Mononuclear cell (primary cell): ENCODE results near the gene ABI3BP. TPM values are rescaled to one million over a fixed set of nuclear protein-coding genes. Genes with fewer than 3 reads are reported as not detected.

Experiments used
- H3K27me3 ChIP-seq: 2 replicates; pipeline ENCODE4 v1.6.0; 2011; ENCODE audit warnings: low read length, control low read depth; ENCODE audit not compliant: insufficient read depth
- H3K4me1 ChIP-seq: 2 replicates; pipeline ENCODE4 v1.5.1; 2011; ENCODE audit warnings: mild to moderate bottlenecking, low read length, control low read depth; ENCODE audit not compliant: insufficient read depth
- H3K4me3 ChIP-seq: 2 replicates; pipeline ENCODE4 v1.5.1; 2011; ENCODE audit warnings: mild to moderate bottlenecking, low read length, moderate library complexity
- H3K9me3 ChIP-seq: 2 replicates; pipeline ENCODE4 v1.5.1; 2011; ENCODE audit warnings: low read depth, mild to moderate bottlenecking, control low read depth, low read length
- total RNA-seq: library from RNA; depleted of rRNA; stranded (reverse); fragments of >200 nt; gene quantifications from one replicate; pipeline ENCODE4 v1.2.3, GENCODE V29; 2012

Gene ABI3BP
- total RNA-seq, 1 donor = 0.10 TPM

DNA sequence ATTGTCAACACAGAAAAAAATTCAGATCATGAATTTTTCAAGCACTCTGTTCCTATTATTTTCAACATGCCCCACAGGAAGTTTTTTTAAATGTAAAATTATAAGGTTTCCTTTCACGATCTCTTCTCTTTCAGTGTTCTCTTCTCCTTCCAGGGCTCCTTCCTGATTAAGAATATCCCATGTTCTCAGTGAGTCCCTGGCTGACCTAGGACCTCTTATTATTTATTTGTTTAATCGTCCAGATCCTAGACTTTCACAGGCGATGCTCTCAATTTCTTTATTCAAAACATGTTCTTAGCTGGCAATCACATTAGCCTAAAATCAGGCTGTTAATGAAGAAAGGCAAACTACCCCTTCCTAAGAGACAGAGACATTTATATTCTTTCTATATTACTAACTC, 124.3 kb downstream of the ABI3BP start:
- H3K4me1 ChIP-seq = no peaks in the 10 kb centered on the region
- no peak overlapping the region for H3K4me3 ChIP-seq
- no peaks in the 10 kb centered on the region for H3K27me3 ChIP-seq
- H3K9me3 ChIP-seq = no peaks in the 10 kb centered on the region

DNA sequence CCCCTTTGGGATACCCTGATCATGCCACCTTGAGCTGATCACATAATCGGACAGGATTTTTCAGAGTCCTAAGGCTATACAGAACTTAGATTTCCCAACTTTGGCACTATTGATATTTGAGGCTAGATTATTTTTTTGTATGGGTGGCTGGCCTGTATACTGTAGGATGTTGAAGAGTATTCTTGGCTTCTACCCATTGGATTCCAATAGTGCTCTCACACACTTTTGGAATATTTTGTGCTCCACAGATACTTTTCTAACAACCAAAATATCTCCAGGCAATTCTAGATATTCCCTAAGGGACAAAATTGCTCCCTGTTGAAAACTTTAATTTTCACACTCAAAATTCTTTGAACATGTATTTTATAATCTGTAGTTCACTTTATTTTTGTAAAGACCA, 125.1 kb downstream of the ABI3BP start:
- no peaks in the 10 kb centered on the region for H3K9me3 ChIP-seq
- H3K4me3 ChIP-seq = no peak overlapping the region
- no peaks in the 10 kb centered on the region for H3K4me1 ChIP-seq
- H3K27me3 ChIP-seq = no peaks in the 10 kb centered on the region

DNA sequence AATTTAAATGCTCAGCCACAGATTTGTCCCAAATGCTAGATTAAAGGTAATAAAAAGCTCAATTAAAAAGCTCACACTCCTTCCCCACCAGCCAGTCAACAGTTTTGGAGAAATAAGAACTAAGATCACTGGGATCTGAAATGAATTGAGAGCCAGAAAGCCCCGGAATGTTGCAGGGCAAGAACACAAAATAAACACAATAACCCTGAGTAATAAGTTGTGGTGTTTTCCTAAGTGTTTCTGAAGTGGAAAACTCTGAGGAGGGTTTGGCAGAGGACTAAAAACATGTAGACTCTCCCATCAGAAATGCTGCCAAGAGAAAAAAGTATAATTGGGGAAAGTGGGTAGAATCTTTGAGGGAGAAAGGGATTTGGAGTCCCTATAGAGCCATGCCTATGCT, 127.8 kb downstream of the ABI3BP start:
- Histone ChIP-seq H3K4me3 (no peak overlapping the region), H3K9me3 (no peaks in the 10 kb centered on the region), H3K27me3 (no peaks in the 10 kb centered on the region), H3K4me1 (no peaks in the 10 kb centered on the region)

DNA sequence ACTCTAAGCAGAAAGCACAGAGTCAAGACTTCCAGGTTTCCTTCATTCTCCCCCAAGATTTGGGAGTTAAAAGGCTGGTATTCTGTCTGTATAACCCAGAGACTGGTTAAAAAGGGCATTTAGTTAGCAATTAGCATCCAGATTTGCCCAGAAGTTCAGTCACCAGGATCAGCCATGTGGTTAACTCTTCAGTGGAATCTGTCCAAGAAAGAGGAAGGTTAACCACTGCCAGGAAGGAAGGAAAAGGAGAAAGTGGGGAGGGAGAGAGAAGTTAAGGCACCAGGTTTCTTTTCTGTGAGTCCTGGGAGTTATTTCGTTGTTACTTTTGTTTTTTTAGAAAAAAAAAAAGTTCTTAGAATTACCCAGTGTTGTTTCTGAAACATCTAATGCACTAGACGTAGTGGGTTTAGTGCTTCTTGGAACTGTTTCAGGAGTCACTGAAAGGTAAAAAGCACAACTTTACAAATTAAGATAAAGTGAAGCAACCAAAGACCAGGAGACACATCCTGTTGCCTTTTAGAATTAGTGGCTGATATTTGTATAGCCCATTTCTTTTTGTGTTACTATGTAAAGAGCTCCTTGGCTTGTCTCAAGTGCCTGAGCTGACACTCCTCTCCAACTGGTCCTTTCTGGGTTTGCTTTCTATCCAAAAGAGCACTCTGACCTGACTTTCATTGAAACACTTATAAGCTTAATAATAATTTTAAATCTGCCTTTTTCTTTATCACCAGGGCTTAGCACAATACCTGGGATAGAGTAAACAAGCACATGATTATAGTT, 128.6 kb downstream of the ABI3BP start:
- Histone ChIP-seq H3K9me3 (no peaks in the 10 kb centered on the region), H3K4me1 (no peaks in the 10 kb centered on the region), H3K27me3 (no peaks in the 10 kb centered on the region), H3K4me3 (no peak overlapping the region)

DNA sequence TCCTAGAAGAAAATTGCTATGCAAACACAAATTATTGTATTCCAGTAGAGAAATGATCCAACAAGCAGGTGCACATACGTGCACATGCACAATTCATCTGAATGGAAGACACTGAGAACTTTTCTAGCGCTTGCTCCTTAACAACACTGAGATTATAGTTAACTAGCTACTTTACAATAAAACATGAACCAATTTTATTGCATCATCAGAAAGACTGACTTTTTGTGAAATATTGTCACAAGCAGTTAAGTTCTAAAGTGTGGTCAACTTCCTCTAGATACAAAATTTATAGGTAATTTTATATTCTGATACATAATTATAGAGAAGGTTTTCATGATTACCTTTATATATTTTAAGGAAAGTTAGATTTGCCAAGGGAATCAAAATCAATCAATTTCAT, 135.4 kb downstream of the ABI3BP start:
- Histone ChIP-seq H3K4me1 (no peaks in the 10 kb centered on the region), H3K4me3 (no peak overlapping the region), H3K27me3 (no peaks in the 10 kb centered on the region), H3K9me3 (no peaks in the 10 kb centered on the region)

DNA sequence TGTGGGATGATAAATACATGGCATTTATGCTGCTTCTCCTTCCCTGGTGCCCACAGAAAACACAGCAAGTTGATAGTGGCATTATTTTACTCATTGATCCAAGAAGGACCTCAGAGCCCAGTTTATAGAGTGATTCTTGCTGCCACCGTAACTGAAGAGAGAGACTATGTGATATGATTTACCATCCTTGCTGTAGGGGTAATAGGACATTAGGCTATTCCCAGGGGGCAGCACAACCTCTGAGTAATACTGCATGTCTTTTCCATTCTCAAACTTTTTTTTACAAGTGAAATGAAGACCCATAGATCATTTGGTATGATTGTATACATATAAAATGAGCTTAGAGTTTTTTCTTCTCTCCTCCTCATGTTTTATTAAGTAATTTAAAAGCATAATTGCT, 136.4 kb downstream of the ABI3BP start:
- Histone ChIP-seq H3K4me3 (no peak overlapping the region), H3K27me3 (no peaks in the 10 kb centered on the region), H3K4me1 (no peaks in the 10 kb centered on the region), H3K9me3 (no peaks in the 10 kb centered on the region)

DNA sequence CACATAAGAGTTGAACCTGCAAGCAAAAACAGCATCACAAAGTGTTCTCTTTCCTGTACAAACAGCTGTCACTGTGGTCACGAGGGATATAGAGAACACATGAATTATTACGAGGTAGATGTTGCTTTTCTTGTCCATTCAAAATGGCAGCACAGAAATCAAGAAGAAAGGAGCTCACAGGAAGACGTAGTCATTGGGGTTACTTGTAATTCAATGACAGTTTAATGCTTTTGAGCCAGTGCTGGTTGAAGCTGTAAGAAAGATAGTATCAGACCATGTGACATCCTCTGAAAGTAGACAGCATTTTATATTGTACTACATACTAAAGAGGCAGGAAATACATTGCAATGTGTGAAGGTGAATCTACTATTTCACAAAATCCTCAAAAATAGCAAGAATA, 140.4 kb downstream of the ABI3BP start:
- Histone ChIP-seq H3K4me1 (no peaks in the 10 kb centered on the region), H3K4me3 (no peak overlapping the region), H3K9me3 (no peaks in the 10 kb centered on the region), H3K27me3 (no peaks in the 10 kb centered on the region)

DNA sequence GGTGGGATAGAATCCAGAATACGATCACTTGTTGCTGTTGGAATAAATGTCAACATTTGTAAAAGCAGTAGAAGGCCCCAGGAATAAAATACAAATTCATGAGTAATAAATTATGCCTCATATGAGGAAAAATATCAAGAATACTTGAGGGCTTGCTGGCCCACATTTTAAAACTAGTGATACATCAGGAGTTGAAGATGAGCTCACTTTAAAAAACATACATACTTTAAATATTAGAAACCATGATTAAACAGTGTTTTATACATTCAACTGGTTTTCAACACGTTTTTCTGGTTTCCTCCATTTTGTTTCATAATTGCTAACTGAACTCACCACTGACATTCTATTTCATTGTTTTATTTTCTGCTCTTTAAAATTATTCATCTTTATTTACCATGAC, 142.5 kb downstream of the ABI3BP start:
- Histone ChIP-seq H3K27me3 (no peaks in the 10 kb centered on the region), H3K9me3 (no peaks in the 10 kb centered on the region), H3K4me1 (no peaks in the 10 kb centered on the region), H3K4me3 (no peak overlapping the region)

DNA sequence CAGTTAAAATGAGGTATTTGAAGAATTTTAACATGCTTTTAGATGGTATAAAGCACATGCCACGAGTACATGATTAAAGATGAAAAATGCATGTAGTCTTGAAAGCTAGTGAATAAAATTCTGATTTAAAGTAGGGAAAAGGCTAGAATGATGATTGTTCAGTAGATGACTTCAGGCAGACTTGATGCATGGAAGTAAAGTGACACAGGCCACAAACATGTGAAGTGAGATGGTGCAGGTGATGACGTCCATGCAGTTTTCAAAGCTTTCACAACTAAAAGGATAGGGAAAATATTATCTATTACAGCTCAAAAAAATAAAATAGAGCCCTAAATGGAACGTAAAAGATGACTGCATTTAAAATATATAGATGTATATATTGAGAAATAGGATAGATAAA, 143.1 kb downstream of the ABI3BP start:
- H3K9me3 ChIP-seq = no peaks in the 10 kb centered on the region
- H3K4me1 ChIP-seq = no peaks in the 10 kb centered on the region
- H3K27me3 ChIP-seq = no peaks in the 10 kb centered on the region
- H3K4me3 ChIP-seq = no peak overlapping the region

DNA sequence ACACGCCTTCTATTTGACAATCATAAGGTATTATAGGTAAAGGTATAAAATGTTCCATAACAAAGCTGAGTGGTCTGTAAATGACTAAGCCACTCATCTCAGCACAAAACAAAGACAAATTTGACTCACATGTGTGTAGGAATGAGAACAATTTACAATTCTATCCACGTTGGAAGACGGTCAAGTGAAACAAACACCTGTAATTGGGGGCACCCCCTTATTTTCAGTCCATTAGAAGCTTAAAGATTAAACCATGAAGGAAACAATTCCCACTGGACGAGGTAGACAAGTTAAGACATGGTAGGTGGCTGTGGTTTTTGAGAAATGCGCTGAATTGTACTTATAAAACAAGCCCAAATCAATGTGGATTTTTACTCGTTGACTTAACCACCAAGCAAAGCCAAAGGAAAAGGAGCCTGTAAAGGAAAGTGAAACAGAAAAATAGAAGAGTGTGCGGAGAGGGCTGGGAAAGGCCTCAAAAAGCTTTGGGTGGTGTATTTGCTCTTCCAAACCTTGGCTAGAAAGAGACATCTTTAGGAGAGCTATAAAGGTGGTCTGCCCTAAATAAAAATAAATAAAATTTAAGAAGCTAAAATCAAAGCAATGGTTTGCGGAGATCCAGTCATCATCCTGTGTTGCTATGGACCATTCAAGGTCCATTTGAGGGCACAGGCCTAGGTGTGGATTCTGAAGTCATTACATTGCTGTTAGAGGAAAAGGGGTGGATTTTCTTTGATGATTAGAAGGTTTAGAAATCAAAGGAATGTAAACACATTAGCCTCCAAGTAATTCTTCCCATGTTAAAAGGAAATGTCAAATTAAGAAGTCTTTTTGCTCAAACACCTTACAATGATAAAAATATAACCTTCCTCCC, 148.9 kb downstream of the ABI3BP start:
- H3K4me3 ChIP-seq = no peak overlapping the region
- H3K27me3 ChIP-seq = peaks cover 3% of the 10 kb centered on the region
- H3K4me1 ChIP-seq = no peaks in the 10 kb centered on the region
- H3K9me3 ChIP-seq = no peaks in the 10 kb centered on the region

DNA sequence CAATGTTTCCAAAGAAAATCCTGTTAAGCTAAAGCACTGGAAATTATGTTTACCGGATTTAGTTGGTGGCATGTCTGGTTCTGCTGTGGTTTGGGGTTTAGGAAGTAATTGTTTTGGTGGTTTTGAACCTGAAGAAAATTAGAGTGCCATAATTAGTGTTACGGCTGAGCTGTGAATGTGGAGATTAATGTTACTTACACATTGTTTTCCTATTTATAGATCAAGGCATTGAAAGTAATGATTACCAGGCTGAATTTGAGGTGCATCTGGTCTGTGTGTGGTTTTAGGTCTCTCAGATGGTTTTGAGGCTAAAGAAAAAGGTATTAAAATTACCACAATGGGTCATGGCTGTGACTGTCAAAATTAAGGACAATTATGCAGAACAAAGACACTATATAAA, 155.1 kb downstream of the ABI3BP start:
- Histone ChIP-seq H3K4me1 (no peaks in the 10 kb centered on the region), H3K4me3 (no peak overlapping the region), H3K27me3 (peaks cover 11% of the 10 kb centered on the region), H3K9me3 (no peaks in the 10 kb centered on the region)

DNA sequence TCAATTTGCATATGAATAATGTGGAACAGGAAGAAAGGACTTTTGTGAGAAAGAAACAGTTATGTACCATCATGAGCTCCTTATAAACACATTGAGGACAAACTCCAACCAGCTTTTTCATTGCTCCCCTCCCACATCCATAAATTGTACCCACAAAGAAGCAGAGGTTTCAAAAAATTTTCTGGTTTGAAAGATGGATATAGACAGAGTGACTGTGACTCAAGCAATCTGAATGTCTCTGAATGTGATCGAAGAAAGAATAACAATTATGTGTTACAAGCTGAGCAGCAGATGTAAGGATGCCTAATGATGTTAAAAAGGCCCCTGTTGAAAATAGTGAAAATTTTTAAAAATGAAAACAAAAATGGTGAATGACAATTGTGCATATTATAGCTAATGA, 156.6 kb downstream of the ABI3BP start:
- Histone ChIP-seq H3K9me3 (no peaks in the 10 kb centered on the region), H3K4me1 (no peaks in the 10 kb centered on the region), H3K27me3 (peaks cover 11% of the 10 kb centered on the region), H3K4me3 (no peak overlapping the region)

DNA sequence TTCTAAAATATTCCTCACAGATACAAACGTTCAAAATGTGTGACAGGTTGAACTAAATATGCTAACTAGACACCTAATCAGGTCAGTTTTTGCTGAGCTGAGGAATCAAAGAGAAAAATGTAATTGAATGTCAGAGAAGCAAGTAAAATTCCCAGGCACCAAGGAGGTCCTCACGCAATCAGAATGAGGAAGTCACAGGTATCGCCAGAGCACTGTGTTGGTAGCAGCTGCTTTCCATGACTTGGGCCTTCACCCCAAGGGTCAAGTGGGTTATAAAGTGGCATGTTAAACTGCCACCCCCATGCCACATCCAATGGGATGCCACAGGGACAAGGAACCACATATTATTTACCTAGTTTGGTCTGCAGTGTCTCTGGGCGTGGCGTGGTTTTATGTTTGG, 158.9 kb downstream of the ABI3BP start:
- Histone ChIP-seq H3K4me3 (no peak overlapping the region), H3K27me3 (peaks cover 14% of the 10 kb centered on the region), H3K4me1 (no peaks in the 10 kb centered on the region), H3K9me3 (no peaks in the 10 kb centered on the region)

DNA sequence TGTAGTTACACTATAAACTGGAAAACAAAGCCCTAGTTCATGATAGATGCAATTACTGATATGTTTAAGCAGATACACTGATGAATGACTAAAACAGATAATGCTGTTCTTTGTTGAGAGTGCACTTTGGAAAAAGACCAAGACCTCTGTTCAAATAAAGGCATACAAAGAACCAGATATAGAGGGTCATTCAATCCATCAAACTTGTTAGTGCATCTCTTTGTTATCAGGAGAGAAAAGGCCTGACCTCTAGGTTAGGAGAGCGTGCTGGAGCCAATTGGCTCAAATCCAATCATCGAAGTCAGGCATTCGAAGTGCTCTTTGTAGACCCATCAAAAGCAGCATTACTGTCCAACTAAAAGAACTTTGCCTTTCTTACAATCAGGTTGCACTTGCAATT, 159.7 kb downstream of the ABI3BP start:
- H3K27me3 ChIP-seq = peaks cover 10% of the 10 kb centered on the region
- H3K4me3 ChIP-seq = no peak overlapping the region
- no peaks in the 10 kb centered on the region for H3K9me3 ChIP-seq
- H3K4me1 ChIP-seq = no peaks in the 10 kb centered on the region

DNA sequence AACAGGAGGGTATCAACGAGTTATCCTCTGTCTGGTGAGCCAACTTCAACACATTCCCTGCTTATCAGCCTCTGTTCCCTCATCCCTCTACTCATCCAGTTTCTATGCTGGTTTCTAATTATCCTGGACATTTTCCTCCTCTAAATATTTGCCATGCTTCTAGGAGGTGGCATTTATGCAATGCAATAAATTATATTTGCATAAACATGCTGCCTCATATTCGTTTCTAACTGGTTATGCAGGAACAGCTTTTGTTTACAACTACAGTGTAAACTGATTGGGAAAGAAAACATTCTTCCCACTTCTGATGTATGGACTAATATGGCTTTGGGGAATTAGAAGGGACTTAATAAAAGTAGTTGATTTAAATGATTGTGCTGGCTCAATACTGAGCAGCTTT, 161.6 kb downstream of the ABI3BP start:
- H3K27me3 ChIP-seq = peaks cover 5% of the 10 kb centered on the region
- no peaks in the 10 kb centered on the region for H3K4me1 ChIP-seq
- H3K4me3 ChIP-seq = no peak overlapping the region
- H3K9me3 ChIP-seq = no peaks in the 10 kb centered on the region

DNA sequence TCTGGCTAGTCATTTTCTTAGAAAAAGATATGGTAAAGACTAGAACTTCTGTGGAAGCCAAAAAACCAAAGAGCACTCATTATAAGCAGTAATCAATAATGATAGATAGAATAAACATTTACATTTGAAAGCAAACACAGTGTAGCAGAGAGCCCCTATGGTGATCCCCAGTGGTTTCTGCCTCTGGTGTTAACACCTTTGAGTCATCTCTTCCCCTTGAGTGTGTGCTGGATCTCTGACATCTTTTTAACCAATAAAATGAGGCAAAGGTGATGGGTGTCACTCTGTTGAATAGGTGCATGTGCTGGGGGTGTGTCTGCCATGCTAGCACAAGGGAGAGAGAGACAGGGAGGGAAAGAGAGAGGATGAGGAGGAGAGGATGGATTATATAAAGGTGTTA, 162.3 kb downstream of the ABI3BP start:
- Histone ChIP-seq H3K27me3 (peaks cover 5% of the 10 kb centered on the region), H3K9me3 (no peaks in the 10 kb centered on the region), H3K4me3 (no peak overlapping the region), H3K4me1 (no peaks in the 10 kb centered on the region)
